Spleen (tissue), 11 donors: ENCODE data around the gene ABCC5. TPM values are rescaled to one million over a fixed set of nuclear protein-coding genes. Genes with fewer than 3 reads are reported as not detected.

Source experiments
- DNase-seq: peaks from one replicate; pipeline ENCODE4 v3.0.0-alpha.2; 2020
- H3K27ac ChIP-seq, 8 donors: fragments of 200-600 bp; sonication (generic) in 7 of 8; 1 replicate in 4 of 8; 2 replicates in 4 of 8; pipeline versions ENCODE4 v1.5.0 to v1.8.0; 2016 to 2021; ENCODE audit warnings: inconsistent platforms in 4 of 8, mild to moderate bottlenecking in 4 of 8, moderate library complexity in 1 of 8
- H3K27me3 ChIP-seq, 7 donors: fragments of 200-600 bp; sonication (generic) in 6 of 7; replicated peaks in 1 of 7; 1 replicate in 4 of 7; 2 replicates in 3 of 7; pipeline versions ENCODE4 v1.5.0 to v1.8.0; 2016 to 2021; ENCODE audit warnings: inconsistent platforms in 3 of 7, mild to moderate bottlenecking in 1 of 7
- H3K36me3 ChIP-seq, 6 donors: fragments of 200-600 bp; sonication (generic) in 5 of 6; 1 replicate in 4 of 6; 2 replicates in 2 of 6; pipeline versions ENCODE4 v1.5.0 to v1.8.0; 2016 to 2021; ENCODE audit warnings: inconsistent platforms in 2 of 6
- H3K4me1 ChIP-seq, 6 donors: fragments of 200-600 bp; sonication (generic) in 5 of 6; 1 replicate in 3 of 6; 2 replicates in 3 of 6; pipeline versions ENCODE4 v1.5.0 to v1.8.0; 2016 to 2021; ENCODE audit warnings: inconsistent platforms in 3 of 6
- H3K4me3 ChIP-seq, 8 donors: fragments of 200-600 bp; sonication (generic) in 7 of 8; 1 replicate in 4 of 8; 2 replicates in 4 of 8; pipeline versions ENCODE4 v1.5.0 to v1.8.0; 2016 to 2021; ENCODE audit warnings: inconsistent platforms in 4 of 8, mild to moderate bottlenecking in 4 of 8, moderate library complexity in 2 of 8
- H3K9me3 ChIP-seq, 8 donors: fragments of 200-600 bp; sonication (generic) in 7 of 8; 1 replicate in 4 of 8; 2 replicates in 4 of 8; pipeline versions ENCODE4 v1.5.0 to v1.8.0; 2016 to 2021; ENCODE audit warnings: inconsistent platforms in 4 of 8
- POLR2A ChIP-seq, 3 donors: fragments of 450-650 bp; IDR thresholded peaks; one replicate each; pipeline ENCODE4 v1.5.1; 2017; ENCODE audit warnings: antibody characterized with exemption in 3 of 3, mild to moderate bottlenecking in 1 of 3
- POLR2AphosphoS5 ChIP-seq, 3 donors: sonication (generic); formaldehyde crosslinking; IDR thresholded peaks; one replicate each; pipeline ENCODE4 v1.5.1; 2017; ENCODE audit warnings: antibody characterized with exemption in 3 of 3
- WGBS, 5 donors: extraction: QIAGEN DNeasy Blood & Tissue Kit in 3 of 5; methylation state at CpG; one replicate each; pipeline versions ENCODE4 v1.1.5 to v1.1.7; 2013 to 2018; 5-methylcytosine and 5-hydroxymethylcytosine counted together
- intact Hi-C: fragments of 100-400 bp; cut with DNase I; formaldehyde crosslinking; loops from one replicate; pipeline ENCODE4 v1.15.0; 2023; ENCODE audit warnings: low total_unique reads
- polyA plus RNA-seq, 3 donors: library from polyadenylated mRNA; stranded (reverse); fragments of 200-250 nt; gene quantifications; one replicate each; pipeline ENCODE4 v1.2.1, GENCODE V29; 2013
- total RNA-seq, 7 donors: library from RNA; depleted of rRNA in 3 of 7; stranded (reverse); fragments of >200 nt in 3 of 7; fragmentation: NEBNext Ultra II Directional in 4 of 7; extraction: Animal tissue kit (Norgen Biotek cat#: 25700) in 4 of 7; gene quantifications; one replicate each; pipeline versions ENCODE4 v1.1.0 to v1.2.1, GENCODE V29; 2016 to 2021
- TF ChIP-seq, protein P1 (sequence below), 11 experiments: fragments of 200-600 bp in 7 of 11; fragments of 450-650 bp in 4 of 11; sonication (generic) in 4 of 11; IDR thresholded peaks in 8 of 11; conservative IDR thresholded peaks in 3 of 11; 1 replicate in 7 of 11; 2 replicates in 4 of 11; pipeline versions ENCODE4 v1.4.0 to v1.8.0; 2016 to 2021; ENCODE audit warnings: antibody characterized with exemption in 11 of 11, inconsistent platforms in 4 of 11, mild to moderate bottlenecking in 1 of 11
- donor health status: healthy with polysubstance abuse.
- donor health status: DM: no; HTN: no; CAD: no; lungs with moderate emphysema.
- donor health status: DM: no; HTN: no; CAD: no.
- donor health status: Bipolar disorder and iron deficiency.
- donor health status: healthy.
- donor health status: DM: no; HTN: no; CAD: no.
- donor health status: DM: yes; HTN: yes; CAD: no.

The ABCC5 gene
- total and polyA plus RNA-seq, 10 donors, result 19.6 to 112 (median 59.9) TPM

- Histone ChIP-seq H3K27me3 (no peaks in the 10 kb centered on the region), H3K4me3 (no peak overlapping the region), H3K36me3 (peaks cover 0 to 100% (median 49%) of the 10 kb centered on the region in 6 donors), H3K27ac (no peak overlapping the region), H3K4me1 (no peaks in the 10 kb centered on the region), H3K9me3 (no peaks in the 10 kb centered on the region)
- intact Hi-C loops, result no loop called here
- DNase-seq, result no peak
- 79 to 89% (median 85%) methylated on average over 4 of the region's 4 CpGs for WGBS, 5 donors
- TF ChIP-seq, protein P1, sequence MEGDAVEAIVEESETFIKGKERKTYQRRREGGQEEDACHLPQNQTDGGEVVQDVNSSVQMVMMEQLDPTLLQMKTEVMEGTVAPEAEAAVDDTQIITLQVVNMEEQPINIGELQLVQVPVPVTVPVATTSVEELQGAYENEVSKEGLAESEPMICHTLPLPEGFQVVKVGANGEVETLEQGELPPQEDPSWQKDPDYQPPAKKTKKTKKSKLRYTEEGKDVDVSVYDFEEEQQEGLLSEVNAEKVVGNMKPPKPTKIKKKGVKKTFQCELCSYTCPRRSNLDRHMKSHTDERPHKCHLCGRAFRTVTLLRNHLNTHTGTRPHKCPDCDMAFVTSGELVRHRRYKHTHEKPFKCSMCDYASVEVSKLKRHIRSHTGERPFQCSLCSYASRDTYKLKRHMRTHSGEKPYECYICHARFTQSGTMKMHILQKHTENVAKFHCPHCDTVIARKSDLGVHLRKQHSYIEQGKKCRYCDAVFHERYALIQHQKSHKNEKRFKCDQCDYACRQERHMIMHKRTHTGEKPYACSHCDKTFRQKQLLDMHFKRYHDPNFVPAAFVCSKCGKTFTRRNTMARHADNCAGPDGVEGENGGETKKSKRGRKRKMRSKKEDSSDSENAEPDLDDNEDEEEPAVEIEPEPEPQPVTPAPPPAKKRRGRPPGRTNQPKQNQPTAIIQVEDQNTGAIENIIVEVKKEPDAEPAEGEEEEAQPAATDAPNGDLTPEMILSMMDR (IDR thresholded peaks at IDR 0.05 in 8 of 11, conservative IDR thresholded peaks at IDR 0.05 in 3 of 11), result no peak
- no peak for TF ChIP-seq POLR2AphosphoS5 (IDR thresholded peaks at IDR 0.05)
- no peak for TF ChIP-seq POLR2A (IDR thresholded peaks at IDR 0.05)
Observed at GRCh38 chr3:183968666-183969245, 48.9 kb downstream of the ABCC5 start.

GRCh38 chr3:183967693-183968092 lies 50.0 kb downstream of the ABCC5 start:
- peaks cover 0 to 100% (median 55%) of the 10 kb centered on the region in 6 donors for H3K36me3 ChIP-seq
- TF ChIP-seq POLR2A (IDR thresholded peaks at IDR 0.05) (no peak), POLR2AphosphoS5 (IDR thresholded peaks at IDR 0.05) (no peak)
- TF ChIP-seq, protein P1 (IDR thresholded peaks at IDR 0.05 in 8 of 11, conservative IDR thresholded peaks at IDR 0.05 in 3 of 11), result no peak

DNA sequence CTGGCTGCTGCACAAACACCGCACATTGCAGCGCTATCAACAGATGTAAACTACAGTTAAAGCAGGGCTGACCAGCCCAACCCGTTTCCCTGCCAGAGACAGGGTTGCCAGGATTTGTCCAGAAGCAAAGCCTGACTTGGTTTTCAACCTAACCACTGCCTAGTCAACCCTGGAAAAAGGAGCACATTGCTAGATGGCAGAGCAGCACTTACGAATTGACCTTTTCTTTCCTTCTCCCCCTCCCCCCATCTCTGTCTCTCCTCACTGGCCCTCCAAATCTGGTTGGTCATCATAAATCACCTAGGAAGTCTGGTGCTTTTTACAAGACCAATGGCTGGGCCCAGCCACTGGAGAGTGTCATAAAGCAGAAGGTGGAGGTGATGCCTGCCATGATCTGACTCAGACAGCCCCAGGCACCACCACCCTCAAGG lies 51.3 kb downstream of the ABCC5 start:
- Histone ChIP-seq H3K36me3 (peaks cover 0 to 100% (median 53%) of the 10 kb centered on the region in 6 donors), H3K4me1 (no peaks in the 10 kb centered on the region), H3K4me3 (no peak overlapping the region), H3K9me3 (no peaks in the 10 kb centered on the region), H3K27ac (no peak overlapping the region), H3K27me3 (no peaks in the 10 kb centered on the region)
- intact Hi-C loops, result no loop called here
- TF ChIP-seq, protein P1 (IDR thresholded peaks at IDR 0.05 in 8 of 11, conservative IDR thresholded peaks at IDR 0.05 in 3 of 11), result no peak
- TF ChIP-seq POLR2AphosphoS5 (IDR thresholded peaks at IDR 0.05) (no peak), POLR2A (IDR thresholded peaks at IDR 0.05) (no peak)
- 90 to 98% (median 94%) methylated on average over 4 of the region's 4 CpGs for WGBS, 5 donors
- DNase-seq, result no peak

More at GRCh38 chr3:183967693-183968092, 50.0 kb downstream of the ABCC5 start:
- no peaks in the 10 kb centered on the region for H3K27me3 ChIP-seq
- no peaks in the 10 kb centered on the region for H3K4me1 ChIP-seq
- intact Hi-C loops, result no loop called here
- DNase-seq, result no peak
- WGBS, 5 donors, result 95 to 100% (median 97%) methylated on average over 3 of the region's 3 CpGs
- H3K9me3 ChIP-seq, result no peaks in the 10 kb centered on the region
- no peak overlapping the region for H3K4me3 ChIP-seq
- H3K27ac ChIP-seq, result no peak overlapping the region

DNA sequence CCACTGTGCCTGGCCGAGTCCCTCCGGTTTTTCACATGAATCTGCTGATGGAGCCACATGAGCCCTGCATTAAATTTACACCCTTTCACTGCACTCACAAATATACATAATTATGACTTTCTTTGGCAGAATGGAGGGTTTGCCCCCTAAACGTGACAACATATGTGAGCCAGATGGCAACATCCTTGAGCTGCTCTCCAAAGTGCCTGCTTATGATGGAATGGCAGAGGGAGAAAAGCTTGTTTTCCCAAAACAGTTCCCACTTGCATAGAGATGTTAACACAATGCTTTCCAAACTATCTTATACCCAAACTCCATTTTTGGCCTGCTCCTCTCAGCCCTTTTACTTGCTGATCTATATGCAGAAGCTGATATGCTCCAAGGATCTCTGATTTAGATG lies 54.9 kb downstream of the ABCC5 start:
- no peaks in the 10 kb centered on the region for H3K9me3 ChIP-seq
- H3K36me3 ChIP-seq, result peaks cover 0 to 100% (median 55%) of the 10 kb centered on the region in 6 donors
- WGBS, 5 donors, result 93 to 100% (median 96%) methylated on average over 3 of the region's 3 CpGs
- no peak overlapping the region for H3K4me3 ChIP-seq
- intact Hi-C loops, result no loop called here
- H3K27ac ChIP-seq, result no peak overlapping the region
- no peaks in the 10 kb centered on the region for H3K4me1 ChIP-seq
- no peak for DNase-seq
- TF ChIP-seq, protein P1 (IDR thresholded peaks at IDR 0.05 in 8 of 11, conservative IDR thresholded peaks at IDR 0.05 in 3 of 11), result no peak
- TF ChIP-seq POLR2AphosphoS5 (IDR thresholded peaks at IDR 0.05), result no peak
- TF ChIP-seq POLR2A (IDR thresholded peaks at IDR 0.05), result no peak
- H3K27me3 ChIP-seq, result no peaks in the 10 kb centered on the region
